ENCODE data around the gene ZC2HC1B.

Gene ZC2HC1B

GRCh38 chr6:143934331-143934730 lies 70.1 kb downstream of the ZC2HC1B start:
- DNase-seq (ENCODE audit: low read depth), result no peak

- DNase-seq (ENCODE audit: low read depth), result no peak
Observed at GRCh38 chr6:143934867-143935266, 70.6 kb downstream of the ZC2HC1B start.

GRCh38 chr6:143936347-143936746 lies 72.1 kb downstream of the ZC2HC1B start:
- no peak for DNase-seq (ENCODE audit: low read depth)

DNA sequence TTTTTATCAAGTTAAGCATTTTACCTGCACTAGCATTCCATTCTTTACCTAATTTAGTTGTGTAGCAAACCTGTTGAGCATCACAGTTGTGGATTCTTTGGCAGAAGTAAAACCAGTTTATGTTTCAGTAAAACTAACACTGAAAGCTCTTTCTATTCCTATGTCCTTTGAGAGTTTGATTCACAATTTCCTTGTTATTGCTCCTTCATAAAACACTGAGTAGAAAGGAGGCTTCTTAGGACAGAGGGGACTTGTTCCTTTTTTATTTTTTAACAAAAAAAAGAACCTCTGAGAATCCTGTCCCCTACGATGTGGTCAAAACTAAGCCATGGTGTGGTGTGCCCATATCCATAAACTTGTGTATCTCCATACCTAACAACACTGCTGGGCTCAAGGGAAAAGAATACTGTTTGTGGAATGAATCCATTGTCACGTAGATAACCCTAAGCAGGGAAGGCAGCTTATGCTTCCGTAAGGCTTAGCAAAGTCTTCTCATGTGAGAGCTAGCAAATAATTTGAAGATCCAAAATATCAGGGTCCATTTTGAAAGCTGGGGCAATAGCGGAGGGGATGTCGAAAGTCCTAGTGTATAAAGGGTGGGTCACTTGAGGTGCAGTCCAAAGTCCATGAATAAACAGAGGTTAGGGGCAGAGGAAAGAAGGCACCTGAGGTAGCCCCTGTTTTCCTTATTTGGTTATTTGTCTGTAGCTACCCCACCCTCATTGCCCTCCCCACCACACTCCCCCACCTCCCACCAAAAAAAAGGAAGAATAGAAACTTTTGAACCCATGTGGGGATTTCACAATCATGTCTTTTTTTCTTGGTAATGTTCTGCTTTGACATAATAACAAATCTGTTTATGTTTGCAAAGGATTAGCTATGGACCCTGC lies 72.7 kb downstream of the ZC2HC1B start:
- DNase-seq (ENCODE audit: low read depth), result no peak

DNA sequence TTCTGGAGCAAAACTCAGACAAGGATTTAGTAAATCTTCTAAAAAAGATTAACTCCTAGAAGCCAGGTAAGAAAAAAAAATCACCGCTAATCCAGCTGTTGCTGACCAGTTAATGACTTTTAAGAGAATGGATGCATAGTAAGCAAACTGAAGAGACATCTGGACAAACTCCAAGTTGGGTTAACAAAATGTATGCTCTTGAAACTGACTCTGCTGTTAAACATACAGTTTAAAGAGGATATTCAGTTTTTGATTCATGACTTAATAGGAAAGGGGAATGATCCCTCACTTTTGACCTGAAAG lies 73.3 kb downstream of the ZC2HC1B start:
- no peak for DNase-seq (ENCODE audit: low read depth)

- DNase-seq (ENCODE audit: low read depth), result no peak
Observed at GRCh38 chr6:143939364-143939763, 75.1 kb downstream of the ZC2HC1B start.

GRCh38 chr6:143940011-143940597 lies 75.8 kb downstream of the ZC2HC1B start:
- peak; percentile 30 for DNase-seq (ENCODE audit: low read depth)

GRCh38 chr6:143941852-143942627 lies 77.8 kb downstream of the ZC2HC1B start:
- DNase-seq (ENCODE audit: low read depth), result no peak

DNA sequence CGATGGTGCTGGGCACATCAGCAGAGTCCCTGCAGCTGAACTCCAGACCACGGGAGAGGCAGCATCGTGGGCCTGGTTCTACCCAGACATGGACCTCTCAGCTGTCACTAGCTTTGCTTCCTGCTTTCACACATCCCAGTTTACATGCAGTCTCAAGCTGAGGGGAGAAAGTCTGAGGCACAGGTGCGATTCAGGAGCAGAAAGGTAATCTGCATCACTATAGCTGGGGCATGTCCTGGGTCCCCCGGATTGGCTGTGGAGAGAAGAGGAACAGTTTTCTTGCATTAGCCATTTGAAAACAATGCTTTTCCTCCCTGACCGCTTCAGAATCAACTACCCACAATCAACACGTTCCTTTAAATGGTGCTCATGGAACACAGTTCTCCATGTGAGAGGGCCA lies 83.9 kb downstream of the ZC2HC1B start:
- DNase-seq (ENCODE audit: low read depth), result no peak

- DNase-seq (ENCODE audit: low read depth), result no peak
Observed at GRCh38 chr6:143949535-143949934, 85.3 kb downstream of the ZC2HC1B start.

GRCh38 chr6:143949962-143950361 lies 85.7 kb downstream of the ZC2HC1B start:
- DNase-seq (ENCODE audit: low read depth), result no peak

- DNase-seq (ENCODE audit: low read depth), result no peak
Observed at GRCh38 chr6:143950875-143951274, 86.6 kb downstream of the ZC2HC1B start.

GRCh38 chr6:143952060-143952778 lies 87.9 kb downstream of the ZC2HC1B start:
- no peak for DNase-seq (ENCODE audit: low read depth)

DNA sequence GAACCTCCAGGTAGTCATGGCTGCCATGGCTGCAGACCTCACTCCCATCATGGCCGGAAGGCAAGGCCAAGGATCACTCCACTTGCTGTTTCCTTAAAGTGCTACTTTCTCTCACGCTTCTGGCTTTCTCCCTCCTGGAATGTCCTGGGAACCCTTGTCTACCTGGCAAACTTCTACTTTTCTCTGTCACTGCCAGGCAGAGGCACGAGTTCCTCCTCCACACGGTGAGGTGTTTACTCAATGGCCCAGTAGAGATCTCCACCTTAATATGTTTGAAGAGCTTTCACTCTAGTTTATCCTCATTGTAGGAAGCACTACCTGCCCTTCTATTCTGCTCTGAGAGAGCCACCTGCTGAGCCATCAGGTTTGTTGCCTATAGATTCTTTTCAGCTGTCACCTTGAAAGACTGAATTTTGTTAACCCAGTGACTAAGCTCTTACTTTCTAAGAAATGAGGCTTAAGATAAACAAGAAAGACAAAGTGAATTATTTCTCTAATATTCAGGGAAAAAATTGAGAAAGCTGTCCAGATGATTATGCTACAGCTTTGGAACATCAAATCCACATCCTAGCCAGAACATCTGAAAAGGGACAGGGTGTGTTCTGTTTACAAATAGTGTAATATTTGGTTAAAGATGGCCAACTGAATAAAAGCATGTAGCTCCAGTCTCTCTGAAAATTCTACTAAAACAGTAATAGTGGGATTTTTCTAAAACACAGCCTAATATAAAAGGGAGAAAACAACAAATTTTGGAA lies 88.8 kb downstream of the ZC2HC1B start:
- no peak for DNase-seq (ENCODE audit: low read depth)

DNA sequence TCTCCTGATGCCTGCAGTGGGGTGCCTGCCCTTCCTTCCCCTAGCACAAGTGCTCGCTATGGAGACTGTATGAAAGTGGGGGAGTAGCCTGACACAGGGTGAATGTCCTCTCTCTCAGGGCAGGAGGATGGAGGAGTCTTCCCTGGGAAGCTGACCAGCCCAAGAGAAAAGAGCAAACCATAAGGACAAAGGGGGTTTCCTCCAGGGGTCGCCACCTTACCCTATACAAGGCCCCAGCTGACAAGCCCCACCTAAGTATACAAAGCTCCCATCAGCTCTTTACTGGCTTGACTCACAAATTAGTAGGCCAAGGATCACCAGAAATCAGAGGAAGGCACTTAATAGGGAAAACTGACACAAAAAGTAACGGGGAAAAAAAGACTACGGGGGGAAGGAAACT lies 89.6 kb downstream of the ZC2HC1B start:
- no peak for DNase-seq (ENCODE audit: low read depth)

DNA sequence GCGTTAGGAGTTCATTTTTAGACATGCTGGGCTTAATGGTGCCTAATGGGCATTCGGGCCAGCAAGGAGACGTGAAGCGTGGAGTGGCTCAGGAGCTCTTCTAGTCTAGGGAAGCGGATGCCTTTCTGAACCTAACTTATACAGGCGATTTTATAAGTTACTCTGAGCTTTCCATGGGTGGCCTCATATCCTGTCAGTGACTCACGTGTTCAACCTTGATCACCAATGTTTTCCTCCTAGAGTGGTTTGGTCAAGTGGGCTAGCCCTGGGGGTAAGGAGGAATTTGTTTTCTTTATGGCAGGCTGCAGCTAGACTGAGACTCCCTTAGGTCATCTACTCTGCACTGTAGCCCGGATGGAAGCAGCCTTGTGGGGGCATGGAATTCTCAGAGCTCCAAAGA lies 91.7 kb downstream of the ZC2HC1B start:
- DNase-seq (ENCODE audit: low read depth), result no peak

GRCh38 chr6:143957679-143958274 lies 93.5 kb downstream of the ZC2HC1B start:
- no peak for DNase-seq (ENCODE audit: low read depth)

DNA sequence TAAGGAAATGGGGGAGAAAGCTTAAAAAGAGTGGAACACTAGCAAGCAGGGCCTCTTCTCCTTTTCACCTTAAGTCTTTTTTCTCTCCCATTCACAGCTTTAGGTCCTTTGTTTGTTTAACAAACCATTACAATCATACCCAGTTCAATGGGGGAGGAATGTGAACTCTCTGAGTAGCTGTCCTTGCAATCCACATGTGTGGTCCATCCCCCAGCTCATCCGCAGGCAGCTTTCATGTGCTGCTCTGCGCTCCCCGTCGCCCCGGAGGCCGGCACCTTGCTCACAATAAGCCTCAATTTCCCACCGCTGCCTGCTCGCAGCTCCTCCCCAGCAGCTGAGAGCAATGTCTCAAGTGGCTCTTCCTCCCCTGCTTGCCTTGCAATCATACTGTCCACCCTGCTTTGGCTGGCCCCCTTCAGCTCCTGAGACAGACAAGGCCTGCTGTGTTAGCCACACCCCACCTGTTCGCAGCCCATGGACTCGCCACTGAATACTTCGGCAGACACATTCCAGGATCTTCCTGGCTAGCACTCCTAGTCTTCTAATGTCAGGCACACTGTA lies 94.6 kb downstream of the ZC2HC1B start:
- no peak for DNase-seq (ENCODE audit: low read depth)

DNA sequence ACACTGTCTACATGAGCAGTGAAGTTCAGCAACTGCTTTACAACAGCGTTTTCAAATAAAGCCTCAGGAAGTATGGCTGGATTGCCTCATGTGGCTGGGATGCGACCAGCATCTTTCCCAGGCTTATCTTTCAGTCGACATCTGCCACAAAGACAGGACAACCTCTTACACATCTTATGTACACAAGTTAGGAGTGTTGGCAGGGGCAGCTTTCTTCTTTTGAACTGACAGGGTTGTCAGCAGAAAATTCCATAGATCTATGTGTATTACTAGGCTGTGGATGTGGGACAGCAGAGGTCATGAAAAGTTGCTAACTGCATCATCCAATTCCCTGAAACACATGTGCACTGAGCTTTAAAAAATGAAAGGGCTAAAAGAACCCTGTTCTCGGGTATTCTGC lies 95.7 kb downstream of the ZC2HC1B start:
- DNase-seq (ENCODE audit: low read depth), result no peak

- no peak for DNase-seq (ENCODE audit: low read depth)
Observed at GRCh38 chr6:143961066-143961465, 96.8 kb downstream of the ZC2HC1B start.

Measured in HS-5 (cell line).